HG03575 (cell line): ENCODE measurements around the gene SMAP1.
"Not testable (repeated sequence)": the region's sequence is repeated elsewhere in the genome, so short reads cannot be mapped to it uniquely, and the experiment has no call there.

Experiments used
- ATAC-seq: cut with Tn5 transposase; IDR thresholded peaks from one replicate; pipeline ENCODE4 v1.9.1; 2021; ENCODE audit not compliant: unreplicated experiment, insufficient number of reproducible peaks, low FRiP score; ENCODE audit errors: extremely low read depth

SMAP1 gene

GRCh38 chr6:70734381-70734780 is 66.7 kb downstream of the SMAP1 start:
- no peak for ATAC-seq

DNA sequence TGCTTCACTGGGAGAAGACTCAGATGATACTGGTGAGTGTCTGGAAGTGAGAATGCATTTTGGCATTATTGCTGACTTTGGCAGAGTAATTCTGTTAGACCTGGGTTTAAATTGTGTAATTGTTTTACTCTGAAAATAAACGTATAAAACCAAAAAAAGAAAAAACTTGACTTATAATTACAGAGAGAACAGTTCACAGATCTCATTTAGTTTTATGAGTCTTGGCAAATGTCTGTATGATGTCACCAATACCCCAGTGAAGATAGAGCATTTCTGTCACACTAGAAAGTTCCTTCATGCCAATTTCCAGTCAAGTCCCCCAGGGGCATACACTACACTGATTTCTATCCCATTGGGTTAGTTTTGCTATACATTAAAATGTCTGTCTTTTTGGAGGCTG is 67.3 kb downstream of the SMAP1 start:
- no peak for ATAC-seq

DNA sequence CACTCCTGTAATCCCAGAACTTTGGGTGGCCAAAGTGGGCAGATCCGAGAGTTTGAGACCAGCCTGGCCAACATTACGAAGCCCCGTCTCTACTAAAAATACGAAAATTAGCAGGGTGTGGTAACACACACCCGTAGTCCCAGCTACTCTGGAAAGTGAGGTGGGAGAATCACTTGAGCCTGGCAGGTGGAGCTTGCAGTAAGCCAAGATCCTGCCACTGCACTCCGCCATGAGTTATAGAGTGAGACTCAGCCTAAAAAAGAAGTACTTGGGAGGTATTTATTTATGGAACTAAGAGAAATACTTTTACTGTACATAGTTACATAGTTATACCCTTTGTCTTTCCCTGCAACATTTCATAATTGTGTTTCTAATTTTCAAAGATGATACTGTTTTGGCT is 67.8 kb downstream of the SMAP1 start:
- no peak for ATAC-seq

DNA sequence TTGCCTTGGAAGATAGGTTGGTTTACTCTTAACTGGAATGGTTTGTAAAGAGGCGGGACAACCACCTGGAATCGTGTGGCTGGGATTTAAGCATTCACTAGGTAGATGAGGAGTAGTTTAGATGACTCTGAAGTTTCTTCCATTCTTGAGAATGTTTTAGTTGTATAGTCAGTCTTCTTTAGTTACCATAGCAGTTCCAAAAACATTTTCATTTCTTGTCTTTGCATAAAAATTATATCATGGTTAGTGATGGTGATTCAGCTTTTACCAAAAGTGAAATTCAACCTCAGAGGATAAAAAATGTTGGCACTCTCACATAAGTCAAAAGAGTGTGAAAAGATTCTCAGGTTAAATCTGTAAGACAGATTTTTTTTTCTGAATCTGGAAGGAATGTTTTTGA is 70.3 kb downstream of the SMAP1 start:
- no peak for ATAC-seq

- no peak for ATAC-seq
Measured at GRCh38 chr6:70739534-70739933, 71.9 kb downstream of the SMAP1 start.

- not testable (repeated sequence) for ATAC-seq
Measured at GRCh38 chr6:70740746-70741145, 73.1 kb downstream of the SMAP1 start.

GRCh38 chr6:70742462-70742861 is 74.8 kb downstream of the SMAP1 start:
- ATAC-seq, result not testable (repeated sequence)

DNA sequence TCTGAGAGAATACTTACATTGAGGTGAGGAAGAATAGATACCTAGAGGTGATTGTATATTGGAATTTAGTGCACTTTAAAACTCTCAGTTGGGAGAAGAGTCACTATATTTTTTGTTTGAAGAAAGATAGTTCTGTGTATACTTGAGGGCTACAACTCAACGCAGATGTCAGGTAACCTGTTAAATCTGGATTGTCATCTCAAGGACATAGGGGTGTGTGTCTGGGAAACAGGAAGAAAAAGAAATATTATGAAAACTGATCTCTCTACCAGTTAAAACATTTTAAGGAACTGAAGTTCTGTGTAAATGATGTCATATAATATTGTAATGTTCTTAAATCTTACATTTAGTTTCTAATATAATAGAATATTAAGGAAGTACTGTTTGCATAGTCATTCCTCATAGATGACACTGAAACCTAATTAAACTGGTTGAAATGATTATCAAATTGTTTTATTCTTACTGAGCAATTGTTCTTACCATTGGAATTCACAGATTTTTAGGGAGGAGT is 86.2 kb downstream of the SMAP1 start:
- ATAC-seq, result no peak

DNA sequence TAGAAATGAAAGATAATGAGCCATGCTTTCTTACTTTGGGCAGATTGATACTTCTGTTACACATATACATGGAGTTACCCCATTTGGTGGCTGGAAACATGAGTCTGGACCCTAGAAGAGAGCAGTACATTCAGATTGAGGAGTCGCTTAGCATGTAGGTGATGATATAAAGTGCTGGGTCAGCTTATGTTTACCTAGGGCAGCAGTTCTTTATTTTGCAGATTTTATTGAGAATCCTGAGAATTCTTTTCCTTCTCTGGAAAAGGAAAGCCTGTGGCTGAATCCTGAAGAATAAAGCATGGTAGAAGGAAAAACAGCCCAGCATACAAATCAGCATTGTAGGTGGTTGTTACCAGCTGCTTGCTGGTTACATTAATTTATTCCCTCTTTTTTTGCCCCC is 91.2 kb downstream of the SMAP1 start:
- no peak for ATAC-seq

DNA sequence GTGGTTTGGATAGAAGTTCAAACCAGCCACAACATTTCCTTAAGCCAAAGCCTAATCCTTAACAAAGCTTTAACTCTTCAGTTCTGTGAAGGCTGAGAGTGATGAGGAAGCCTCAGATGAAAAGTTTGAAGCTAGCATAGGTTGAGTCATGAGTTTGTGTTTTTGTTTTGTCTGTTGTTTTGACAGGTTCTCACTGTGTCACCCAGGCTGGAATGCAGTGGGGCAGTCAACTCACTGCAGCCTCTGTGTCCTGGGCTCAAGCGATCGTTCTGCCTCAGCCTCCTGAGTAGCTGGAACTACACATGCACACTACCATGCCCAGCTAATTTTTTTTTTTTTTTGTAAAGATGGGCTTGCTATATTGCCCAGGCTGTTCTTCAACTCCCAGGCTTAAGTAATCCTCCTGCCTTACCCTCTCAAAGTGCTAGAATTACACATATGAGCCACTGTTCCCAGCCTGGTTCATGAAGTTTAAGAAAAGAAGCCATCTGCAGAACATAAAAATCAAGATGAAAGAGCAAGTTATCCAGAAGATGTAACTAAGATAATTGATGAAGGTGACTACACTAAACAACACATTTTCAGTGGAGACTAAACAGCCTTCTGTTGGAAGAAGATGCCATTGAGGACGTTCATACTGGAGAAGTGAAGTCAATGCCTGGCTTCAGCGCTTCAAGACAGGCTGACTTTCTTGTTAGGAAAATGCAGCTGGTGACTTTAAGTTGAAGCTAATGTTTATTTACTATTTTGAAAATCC is 96.2 kb downstream of the SMAP1 start:
- no peak for ATAC-seq

GRCh38 chr6:70764706-70765105 is 97.0 kb downstream of the SMAP1 start:
- ATAC-seq, result no peak

GRCh38 chr6:70771351-70771750 is 103.7 kb downstream of the SMAP1 start:
- ATAC-seq, result not testable (repeated sequence)

DNA sequence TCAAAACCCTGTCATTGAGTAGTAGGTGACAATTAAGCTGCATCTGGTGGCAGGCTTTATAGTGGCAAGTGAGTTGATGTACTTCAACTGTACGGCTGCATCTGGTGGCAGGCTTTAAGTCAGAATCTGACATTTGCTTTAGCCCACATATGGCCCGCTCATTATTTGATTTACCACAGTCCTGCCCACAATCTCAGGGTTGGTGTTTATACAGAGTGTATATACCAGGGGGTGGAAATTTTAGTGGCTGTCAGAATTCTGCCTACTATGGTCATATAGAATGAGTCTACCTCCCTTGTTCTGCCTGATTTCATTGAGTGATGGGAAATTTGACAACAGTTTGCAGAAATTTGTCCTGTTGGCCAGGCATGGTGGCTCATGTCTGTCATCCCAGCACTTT is 112.3 kb downstream of the SMAP1 start:
- no peak for ATAC-seq

DNA sequence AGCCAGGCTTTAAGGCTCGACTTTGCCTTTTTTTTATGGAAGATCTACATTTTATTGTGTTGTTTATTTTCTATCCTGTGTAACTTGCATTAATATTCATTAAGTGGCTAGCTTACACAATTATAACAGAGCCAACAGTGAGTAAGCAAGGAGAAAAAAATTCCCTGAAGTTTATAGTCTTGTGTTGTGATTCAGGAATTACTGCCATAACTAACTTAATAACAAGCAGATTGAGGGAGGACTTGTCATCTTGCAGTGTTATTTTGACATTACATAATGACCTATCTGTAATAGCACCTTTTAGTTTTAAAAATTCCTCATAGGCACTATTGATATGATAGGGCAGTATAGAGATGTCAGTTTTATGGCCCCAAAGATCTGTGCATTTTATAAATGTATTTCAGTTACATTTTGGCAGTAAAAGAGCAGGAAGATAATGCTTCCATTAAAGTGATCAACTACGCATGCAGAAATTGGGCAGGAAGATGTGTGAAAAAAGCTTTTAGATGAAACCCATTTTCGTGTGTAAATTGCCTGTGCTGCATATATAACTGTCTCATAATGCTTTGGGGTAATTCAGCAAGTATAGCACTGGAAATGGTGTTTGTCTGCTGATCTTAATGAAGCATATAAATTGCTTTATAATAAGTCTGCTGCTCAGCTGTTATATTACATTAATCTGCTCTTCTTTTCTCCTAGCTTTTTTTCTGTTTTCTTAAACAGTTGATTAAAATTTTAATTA is 123.0 kb downstream of the SMAP1 start:
- ATAC-seq, result no peak

DNA sequence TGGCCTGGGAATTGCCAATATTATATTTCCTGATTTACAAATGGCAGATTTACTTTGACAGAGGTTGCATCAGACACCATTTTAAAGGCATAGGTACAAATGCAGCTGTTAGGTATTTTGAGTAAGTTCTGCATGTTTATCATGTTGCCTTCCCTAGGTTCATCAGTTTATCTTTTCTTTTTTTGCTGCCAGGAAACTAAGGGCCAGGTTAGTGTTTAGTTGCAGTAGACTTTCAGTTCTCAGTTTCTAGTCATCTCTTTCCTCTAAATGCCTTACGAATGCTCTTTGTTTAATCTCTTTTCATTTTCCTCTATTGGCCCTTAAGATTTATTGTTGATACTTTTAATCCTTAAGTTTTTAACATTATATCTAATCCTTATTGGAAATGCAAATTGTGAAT is 129.9 kb downstream of the SMAP1 start:
- peak; percentile 86 for ATAC-seq

DNA sequence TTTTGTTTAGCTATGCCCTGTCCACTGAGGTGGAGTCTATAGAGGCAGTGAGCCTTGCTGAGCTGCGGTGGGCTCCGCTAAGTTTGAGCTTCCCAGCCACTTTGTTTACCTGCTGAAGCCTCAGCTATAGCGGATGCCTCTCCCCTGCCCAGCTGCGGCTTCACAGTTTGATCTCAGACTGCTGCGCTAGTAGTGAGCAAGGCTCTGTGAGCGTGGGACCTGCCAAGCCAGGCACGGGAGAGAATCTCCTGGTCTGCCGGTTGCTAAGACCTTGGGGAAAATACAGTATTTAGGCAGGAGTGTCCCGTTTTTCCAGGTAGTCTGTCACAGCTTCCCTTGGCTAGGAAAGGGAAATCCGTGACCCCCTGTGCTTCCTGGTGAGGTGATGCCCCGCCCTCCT is 138.4 kb downstream of the SMAP1 start:
- no peak for ATAC-seq

- no peak for ATAC-seq
Measured at GRCh38 chr6:70811788-70812187, 144.1 kb downstream of the SMAP1 start.

GRCh38 chr6:70813885-70814284 is 146.2 kb downstream of the SMAP1 start:
- no peak for ATAC-seq

GRCh38 chr6:70819646-70820045 is 152.0 kb downstream of the SMAP1 start:
- no peak for ATAC-seq

GRCh38 chr6:70820778-70821177 is 153.1 kb downstream of the SMAP1 start:
- no peak for ATAC-seq
